ENCODE measurements around the gene IL10RA.
A peak's percentile ranks its signal among the peaks of the same experiment; 100 is the strongest.
"Not testable (repeated sequence)": the region's sequence is repeated elsewhere in the genome, so short reads cannot be mapped to it uniquely, and the experiment has no call there.

IL10RA gene

GRCh38 chr11:117985953-117986887 lies at the start of gene IL10RA:
Gene IL10RA (plus strand): TSS chr11:117986394. CDS start chr11:117986468, 74 bp downstream.
- no peak for DNase-seq

- no peak for DNase-seq
These were observed 49.2 kb upstream of the IL10RA start for GRCh38 chr11:117936973-117937372.

- no peak for DNase-seq
These were observed 45.5 kb upstream of the IL10RA start for GRCh38 chr11:117940736-117941135.

- no peak for DNase-seq
These were observed 45.0 kb upstream of the IL10RA start for GRCh38 chr11:117941163-117941707.

- DNase-seq, result no peak
These were observed 44.1 kb upstream of the IL10RA start for GRCh38 chr11:117941976-117942654.

- DNase-seq, result no peak
These were observed 41.6 kb upstream of the IL10RA start for GRCh38 chr11:117944554-117944953.

GRCh38 chr11:117945047-117945810 lies 41.0 kb upstream of the IL10RA start:
- DNase-seq, result no peak

GRCh38 chr11:117946156-117946841 lies 39.9 kb upstream of the IL10RA start:
- no peak for DNase-seq

GRCh38 chr11:117946842-117947526 lies 39.2 kb upstream of the IL10RA start:
- peak in 1 of 2 experiments; percentile 68 for DNase-seq

- DNase-seq, result not testable (repeated sequence)
These were observed 38.4 kb upstream of the IL10RA start for GRCh38 chr11:117947751-117948150.

- DNase-seq, result not testable (repeated sequence)
These were observed 37.7 kb upstream of the IL10RA start for GRCh38 chr11:117948466-117948865.

- no peak for DNase-seq
These were observed 37.1 kb upstream of the IL10RA start for GRCh38 chr11:117949062-117949461.

GRCh38 chr11:117950301-117950700 lies 35.9 kb upstream of the IL10RA start:
- DNase-seq, result no peak

GRCh38 chr11:117950993-117951961 lies 34.9 kb upstream of the IL10RA start:
- DNase-seq, result no peak

GRCh38 chr11:117953024-117953671 lies 33.0 kb upstream of the IL10RA start:
- DNase-seq, result no peak

GRCh38 chr11:117958949-117959348 lies 27.2 kb upstream of the IL10RA start:
- DNase-seq, result no peak

- DNase-seq, result no peak
These were observed 26.6 kb upstream of the IL10RA start for GRCh38 chr11:117959438-117960149.

GRCh38 chr11:117960406-117960805 lies 25.8 kb upstream of the IL10RA start:
- DNase-seq, result no peak

- no peak for DNase-seq
These were observed 24.3 kb upstream of the IL10RA start for GRCh38 chr11:117961896-117962295.

Data from cerebellar nuclear complex (tissue), 1 donor.